BE2C (cell line): Measurements from ENCODE around the gene LSM6.

ENCODE experiments used
- DNase-seq: peaks from one replicate; pipeline ENCODE4 v3.0.0-alpha.2; 2020
- H3K27me3 ChIP-seq: fragments of 250-450 bp; sonication (Bioruptor Pico); 2 replicates; pipeline ENCODE4 v1.5.1; 2020; ENCODE audit warnings: mild to moderate bottlenecking
- H3K36me3 ChIP-seq: fragments of 250-450 bp; sonication (Bioruptor Pico); 2 replicates; pipeline ENCODE4 v1.5.1; 2020; ENCODE audit warnings: mild to moderate bottlenecking
- H3K4me1 ChIP-seq: fragments of 250-450 bp; sonication (Bioruptor Pico); 2 replicates; pipeline ENCODE4 v1.5.1; 2020
- H3K4me3 ChIP-seq: 2 replicates; pipeline ENCODE4 v1.5.1; 2011; ENCODE audit warnings: low read depth, low read length
- H3K9me3 ChIP-seq: fragments of 250-450 bp; sonication (Bioruptor Pico); 2 replicates; pipeline ENCODE4 v1.5.1; 2020
- CTCF ChIP-seq: IDR thresholded peaks from 2 replicates; pipeline ENCODE4 v1.5.1; 2012; ENCODE audit warnings: mild to moderate bottlenecking, low read depth, low read length

LSM6 gene

DNA sequence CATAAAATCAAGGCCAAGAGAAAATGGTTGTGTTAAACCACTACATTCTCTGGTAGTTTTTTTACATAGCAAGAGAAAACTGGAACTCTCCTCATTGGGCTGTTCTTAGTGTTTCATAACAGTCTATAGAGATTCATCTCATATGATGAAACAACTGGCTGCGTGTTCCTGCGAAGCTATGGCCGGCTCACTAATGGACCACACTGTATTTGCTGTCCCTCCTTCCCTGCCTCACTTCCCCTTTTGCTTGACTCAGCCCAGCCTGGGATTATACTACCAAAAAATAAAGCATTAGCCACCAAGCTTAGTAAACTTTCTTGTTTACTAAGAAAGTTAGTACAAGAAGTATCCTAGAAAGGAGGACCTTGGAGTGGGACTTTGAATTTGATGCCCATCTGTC, 31.6 kb upstream of the LSM6 start:
- no peak for TF ChIP-seq CTCF
- no peaks in the 10 kb centered on the region for H3K9me3 ChIP-seq
- H3K27me3 ChIP-seq, result peaks cover 23% of the 10 kb centered on the region
- DNase-seq, result no peak
- no peak overlapping the region for H3K4me3 ChIP-seq
- no peaks in the 10 kb centered on the region for H3K4me1 ChIP-seq
- no peaks in the 10 kb centered on the region for H3K36me3 ChIP-seq

- H3K9me3 ChIP-seq, result no peaks in the 10 kb centered on the region
- no peak for TF ChIP-seq CTCF
- DNase-seq, result no peak
- no peaks in the 10 kb centered on the region for H3K4me1 ChIP-seq
- no peak overlapping the region for H3K4me3 ChIP-seq
- peaks cover 6% of the 10 kb centered on the region; the same call in 1 of the 2 replicates for H3K27me3 ChIP-seq
- H3K36me3 ChIP-seq, result no peaks in the 10 kb centered on the region
Measured at GRCh38 chr4:146146918-146147317, 28.6 kb upstream of the LSM6 start.

DNA sequence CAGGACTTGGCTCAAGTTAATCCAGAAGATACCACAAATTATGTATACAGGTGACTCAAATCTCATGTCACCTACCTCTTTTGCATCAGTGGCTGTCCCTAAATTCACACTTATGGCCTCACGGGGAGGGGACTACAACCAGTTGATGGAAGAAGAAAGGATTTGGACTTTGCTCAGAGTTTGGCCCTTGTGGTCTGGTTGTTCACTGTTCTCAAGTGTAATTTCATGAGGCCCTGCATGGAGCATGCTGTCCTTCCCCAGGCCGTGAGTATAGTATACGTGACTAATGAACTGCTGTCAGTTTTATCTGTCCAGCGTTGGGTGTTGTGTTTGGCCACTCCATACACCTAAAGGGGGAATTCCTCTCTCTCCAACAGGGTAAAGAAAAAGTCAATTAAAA, 27.5 kb upstream of the LSM6 start:
- H3K4me1 ChIP-seq, result no peaks in the 10 kb centered on the region
- DNase-seq, result no peak

GRCh38 chr4:146154057-146154456, 21.5 kb upstream of the LSM6 start:
- no peak for TF ChIP-seq CTCF
- no peak overlapping the region for H3K4me3 ChIP-seq
- peaks cover 11% of the 10 kb centered on the region for H3K27me3 ChIP-seq
- H3K9me3 ChIP-seq, result no peaks in the 10 kb centered on the region
- H3K36me3 ChIP-seq, result no peaks in the 10 kb centered on the region
- no peaks in the 10 kb centered on the region; the same call in 1 of the 2 replicates for H3K4me1 ChIP-seq
- DNase-seq, result no peak

More for the DNA sequence above, 27.5 kb upstream of the LSM6 start:
- no peak for TF ChIP-seq CTCF
- no peak overlapping the region for H3K4me3 ChIP-seq
- peaks cover 6% of the 10 kb centered on the region; the same call in 1 of the 2 replicates for H3K27me3 ChIP-seq
- no peaks in the 10 kb centered on the region for H3K9me3 ChIP-seq
- H3K36me3 ChIP-seq, result no peaks in the 10 kb centered on the region

DNA sequence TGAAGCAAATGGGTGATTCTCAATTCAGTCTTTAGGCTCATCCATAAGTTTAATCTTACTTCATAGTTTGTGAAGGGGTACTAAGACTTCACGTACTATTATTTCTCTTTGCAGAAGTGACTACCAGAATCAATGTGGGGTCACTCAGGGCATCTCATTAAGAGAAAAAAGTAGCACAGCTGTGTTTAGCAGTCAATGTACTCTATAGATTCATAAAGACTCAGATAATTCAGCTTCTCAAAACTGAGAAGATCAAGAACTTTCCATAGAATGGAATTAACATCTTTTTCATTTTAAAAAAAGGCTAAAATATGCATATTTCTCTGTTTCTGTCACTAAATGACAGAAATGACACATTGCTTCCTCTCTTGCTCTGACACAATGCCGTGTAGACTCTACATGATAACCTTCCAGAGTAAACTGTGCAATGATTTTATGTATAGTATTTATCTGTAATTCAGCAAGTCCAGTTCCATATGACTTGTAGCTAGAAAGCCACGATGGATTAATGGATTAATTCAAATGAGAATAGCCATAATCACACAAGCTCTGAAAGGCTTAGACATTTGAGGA, 20.3 kb upstream of the LSM6 start:
- no peak for DNase-seq
- Histone ChIP-seq H3K27me3 (peaks cover 11% of the 10 kb centered on the region), H3K9me3 (no peaks in the 10 kb centered on the region), H3K4me3 (no peak overlapping the region), H3K4me1 (no peaks in the 10 kb centered on the region; the same call in 1 of the 2 replicates), H3K36me3 (no peaks in the 10 kb centered on the region)
- no peak for TF ChIP-seq CTCF

- Histone ChIP-seq H3K36me3 (no peaks in the 10 kb centered on the region), H3K9me3 (no peaks in the 10 kb centered on the region), H3K27me3 (peaks cover 11% of the 10 kb centered on the region), H3K4me1 (no peaks in the 10 kb centered on the region; the same call in 1 of the 2 replicates), H3K4me3 (no peak overlapping the region)
- TF ChIP-seq CTCF, result no peak
- no peak for DNase-seq
Measured at GRCh38 chr4:146158036-146158745, 17.3 kb upstream of the LSM6 start.
